IMR-90 (cell line): ENCODE data around the gene SNTG2. TPM values are rescaled to one million over a fixed set of nuclear protein-coding genes. Genes with fewer than 3 reads are reported as not detected.
A peak's percentile ranks its signal among the peaks of the same experiment; 100 is the strongest.

ENCODE experiments used
- ATAC-seq: fragments of 200-7000 bp; cut with Tn5 transposase; 2 replicates; pipeline ENCODE4 v1.9.1; 2020; ENCODE audit warnings: low read depth, mild to moderate bottlenecking, moderate library complexity
- BruUV-seq: library from RNA; stranded (reverse); fragments of 400-500 nt; replicated peaks from 2 replicates; lab custom pipeline; 2021; lab: Mats Ljungman, UMichigan
- CTCF ChIA-PET: fragments of 300-600 bp; formaldehyde crosslinking; extraction: SDS; loops from one replicate; lab custom pipeline; 2021; ENCODE audit warnings: antibody characterized with exemption; lab: Yijun Ruan, JAX
- POLR2A ChIA-PET: fragments of 300-600 bp; sonication (Branson Sonifier 250); formaldehyde crosslinking; loops from one replicate; lab custom pipeline; 2022; ENCODE audit warnings: antibody characterized with exemption; ENCODE audit not compliant: unreplicated experiment; lab: Charles Lee
- DNase-seq: peaks from one replicate; pipeline ENCODE4 v3.0.0; 2013
- H2AFZ ChIP-seq: replicated peaks from 2 replicates; pipeline ENCODE3; 2013; ENCODE audit warnings: low read length, mild to moderate bottlenecking; ENCODE audit not compliant: poor library complexity
- H2AK5ac ChIP-seq: 2 replicates; pipeline ENCODE4 v1.6.1; 2013; ENCODE audit warnings: low read depth, low read length, inconsistent platforms
- H2AK9ac ChIP-seq: replicated peaks from 2 replicates; pipeline ENCODE3; 2013; ENCODE audit warnings: mild to moderate bottlenecking, low read depth, low read length, moderate library complexity; ENCODE audit not compliant: poor library complexity
- H2BK120ac ChIP-seq: 2 replicates; pipeline ENCODE4 v1.6.1; 2013; ENCODE audit warnings: low read depth, low read length, inconsistent platforms
- H2BK15ac ChIP-seq: 3 replicates; pipeline ENCODE4 v1.6.1; 2013; ENCODE audit warnings: low read depth, low read length, inconsistent platforms
- H2BK20ac ChIP-seq: 2 replicates; pipeline ENCODE4 v1.6.1; 2013; ENCODE audit warnings: low read depth, mild to moderate bottlenecking, inconsistent platforms, low read length, moderate library complexity
- H2BK5ac ChIP-seq: 2 replicates; pipeline ENCODE4 v1.6.1; 2013; ENCODE audit warnings: mild to moderate bottlenecking, low read depth, low read length, inconsistent platforms; ENCODE audit not compliant: poor library complexity, severe bottlenecking
- H3K14ac ChIP-seq: replicated peaks from 2 replicates; pipeline ENCODE4 v1.6.1; 2013; ENCODE audit warnings: low read depth, low read length, inconsistent platforms
- H3K18ac ChIP-seq: 2 replicates; pipeline ENCODE4 v1.6.1; 2013; ENCODE audit warnings: low read depth, low read length, control low read depth
- H3K23ac ChIP-seq: 2 replicates; pipeline ENCODE4 v1.6.1; 2013; ENCODE audit warnings: low read depth, low read length, inconsistent platforms
- H3K27ac ChIP-seq: 2 replicates; pipeline ENCODE4 v1.5.1; 2013; ENCODE audit warnings: mild to moderate bottlenecking, control low read depth, low read length; ENCODE audit not compliant: insufficient read depth
- H3K27me3 ChIP-seq: 2 replicates; pipeline ENCODE4 v1.6.1; 2013; ENCODE audit warnings: low read length; ENCODE audit not compliant: control insufficient read depth, insufficient read depth
- H3K36me3 ChIP-seq: 2 replicates; pipeline ENCODE4 v1.6.1; 2013; ENCODE audit warnings: low read length, mixed read lengths; ENCODE audit not compliant: control insufficient read depth, insufficient read depth
- H3K4ac ChIP-seq: 2 replicates; pipeline ENCODE4 v1.6.1; 2013; ENCODE audit warnings: low read depth, low read length, inconsistent platforms
- H3K4me1 ChIP-seq: 2 replicates; pipeline ENCODE4 v1.6.1; 2013; ENCODE audit warnings: low read length, mixed read lengths; ENCODE audit not compliant: control insufficient read depth, insufficient read depth
- H3K4me2 ChIP-seq: 2 replicates; pipeline ENCODE4 v1.6.1; 2013; ENCODE audit warnings: low read depth, mild to moderate bottlenecking, control low read depth, low read length, moderate library complexity
- H3K4me3 ChIP-seq: 2 replicates; pipeline ENCODE4 v1.5.1; 2013; ENCODE audit warnings: low read depth, mild to moderate bottlenecking, control low read depth, low read length, moderate library complexity; ENCODE audit not compliant: insufficient read depth
- H3K56ac ChIP-seq: 2 replicates; pipeline ENCODE4 v1.6.1; 2013; ENCODE audit warnings: low read length, inconsistent platforms; ENCODE audit not compliant: insufficient read depth; ENCODE audit errors: extremely low read depth
- H3K79me1 ChIP-seq, 2 experiments: 2 replicates each; pipeline ENCODE4 v1.6.1; 2013; ENCODE audit warnings: low read length in 2 of 2, inconsistent platforms in 1 of 2, low read depth in 1 of 2
- H3K9ac ChIP-seq: 2 replicates; pipeline ENCODE4 v1.6.1; 2013; ENCODE audit warnings: low read depth, low read length, control low read depth
- H3K9me1 ChIP-seq: 2 replicates; pipeline ENCODE4 v1.6.1; 2013; ENCODE audit warnings: low read length, inconsistent platforms; ENCODE audit not compliant: insufficient read depth
- H3K9me3 ChIP-seq: 2 replicates; pipeline ENCODE4 v1.6.1; 2013; ENCODE audit warnings: low read length; ENCODE audit not compliant: control insufficient read depth, insufficient read depth
- H4K20me1 ChIP-seq: 2 replicates; pipeline ENCODE4 v1.6.1; 2013; ENCODE audit warnings: low read length, inconsistent platforms; ENCODE audit not compliant: insufficient read depth
- H4K5ac ChIP-seq: 2 replicates; pipeline ENCODE4 v1.6.1; 2013; ENCODE audit warnings: mild to moderate bottlenecking, low read depth, low read length, control low read depth
- H4K8ac ChIP-seq, 2 experiments: 2 replicates each; pipeline ENCODE4 v1.6.1; 2013; ENCODE audit warnings: low read depth in 2 of 2, low read length in 2 of 2, control low read depth in 1 of 2, inconsistent platforms in 1 of 2
- H4K91ac ChIP-seq: 2 replicates; pipeline ENCODE4 v1.6.1; 2013; ENCODE audit warnings: low read depth, low read length, inconsistent platforms; ENCODE audit not compliant: insufficient read depth
- BHLHE40 ChIP-seq: fragments of 150-350 bp; IDR thresholded peaks from 2 replicates; pipeline ENCODE4 v1.6.1; 2016; ENCODE audit warnings: mild to moderate bottlenecking, low read depth, low read length
- CHD1 ChIP-seq: IDR thresholded peaks from 2 replicates; pipeline ENCODE4 v1.6.1; 2012; ENCODE audit warnings: low read depth, low read length, improper control_type of control experiment
- ELK1 ChIP-seq: fragments of 150-350 bp; IDR thresholded peaks from 2 replicates; pipeline ENCODE4 v1.6.1; 2016; ENCODE audit warnings: low read depth, mild to moderate bottlenecking, low read length, moderate library complexity, borderline replicate concordance
- MAFK ChIP-seq: IDR thresholded peaks from 2 replicates; pipeline ENCODE4 v1.6.1; 2012; ENCODE audit warnings: low read depth, low read length, improper control_type of control experiment
- MAZ ChIP-seq: IDR thresholded peaks from 2 replicates; pipeline ENCODE4 v1.6.1; 2012; ENCODE audit warnings: low read depth, mild to moderate bottlenecking, low read length, improper control_type of control experiment, moderate library complexity, borderline replicate concordance
- RAD21 ChIP-seq: IDR thresholded peaks from 2 replicates; pipeline ENCODE4 v1.6.1; 2012; ENCODE audit warnings: low read length, improper control_type of control experiment
- RFX5 ChIP-seq: IDR thresholded peaks from 2 replicates; pipeline ENCODE4 v1.8.0; 2012; ENCODE audit warnings: low read depth, mild to moderate bottlenecking, low read length, moderate library complexity
- SMC3 ChIP-seq: fragments of 150-350 bp; IDR thresholded peaks from 2 replicates; pipeline ENCODE4 v1.6.1; 2016; ENCODE audit warnings: low read depth, mild to moderate bottlenecking, antibody characterized with exemption, low read length, moderate library complexity
- WGBS, 2 experiments: methylation state at CpG; one replicate each; pipeline versions ENCODE4 v1.1.5 to v1.1.7; 2013; ENCODE audit warnings: missing lambda C conversion rate in 2 of 2; ENCODE audit not compliant: insufficient read length in 1 of 2; ENCODE audit errors: extremely low coverage in 2 of 2; 5-methylcytosine and 5-hydroxymethylcytosine counted together
- dilution Hi-C: fragments of 300-500 bp; cut with HindIII; formaldehyde crosslinking; loops from one replicate; pipeline ENCODE4 v1.14.3; 2018; ENCODE audit warnings: low sequenced_read_pairs; ENCODE audit not compliant: unreplicated experiment
- in situ Hi-C: fragments of 300-500 bp; cut with MboI; formaldehyde crosslinking; loops from 3 replicates; pipeline ENCODE4 v1.14.3; 2019; ENCODE audit warnings: low sequenced_read_pairs, inconsistent platforms, mixed read lengths
- intact Hi-C: fragments of 100-400 bp; cut with micrococcal nuclease; formaldehyde crosslinking; loops from 2 replicates; pipeline ENCODE4 v1.10.0; 2022
- polyA plus RNA-seq, 3 experiments: library from polyadenylated mRNA; depleted of rRNA; stranded (reverse); fragments of >200 nt; gene quantifications; 2 replicates each; pipeline ENCODE4 v1.2.3, GENCODE V29; 2012; ENCODE audit warnings: low replicate concordance in 1 of 3
- total RNA-seq: library from RNA; depleted of rRNA; stranded (reverse); fragments of >200 nt; gene quantifications from 2 replicates; pipeline ENCODE4 v1.2.3, GENCODE V29; 2012

SNTG2 gene
- total and polyA plus RNA-seq, 2 of the 4 experiments (the other 2 are of a cell fraction): under 0.01 to 0.17 TPM

- no peak overlapping the region for H2AK5ac ChIP-seq
- DNase-seq (no peak), ATAC-seq (no peak)
- H4K91ac ChIP-seq: no peak overlapping the region
- no peak overlapping the region for H3K9ac ChIP-seq
- peaks cover 9% of the 10 kb centered on the region; the same call in 1 of the 2 replicates for H3K9me3 ChIP-seq
- H2AK9ac ChIP-seq: peak overlapping the region; percentile 72
- in situ Hi-C loops: loop anchor here (25.0 kb wide), 1 partner anchor 894 kb away; no protein-coding TSS in a partner anchor
- no peak overlapping the region for H4K8ac ChIP-seq
- no peak overlapping the region for H3K4me2 ChIP-seq
- CTCF ChIA-PET: no interaction called here
- no peak overlapping the region for H4K5ac ChIP-seq
- H3K56ac ChIP-seq: no peak overlapping the region
- no peaks in the 10 kb centered on the region for H3K27me3 ChIP-seq
- no peak overlapping the region for H2BK20ac ChIP-seq
- H3K4ac ChIP-seq: no peak overlapping the region
- no peak overlapping the region for H2BK15ac ChIP-seq
- dilution Hi-C loops: no loop called here
- no peak overlapping the region for H3K4me3 ChIP-seq
- no peaks in the 10 kb centered on the region for H3K9me1 ChIP-seq
- H3K14ac ChIP-seq: no peak overlapping the region
- 100% methylated on average over 1 of the region's 10 CpGs; no CpG with 5 or more reads in 1 of the 2 experiments for WGBS, 2 experiments
- no peak overlapping the region for H3K18ac ChIP-seq
- no peak overlapping the region for H2BK5ac ChIP-seq
- no TSS peak for BruUV-seq
- H3K79me1 ChIP-seq: no peaks in the 10 kb centered on the region
- no peaks in the 10 kb centered on the region for H3K36me3 ChIP-seq
- H2BK120ac ChIP-seq: no peak overlapping the region
- POLR2A ChIA-PET: no interaction called here
- no peak overlapping the region for H3K23ac ChIP-seq
- no peaks in the 10 kb centered on the region for H3K4me1 ChIP-seq
- TF ChIP-seq RAD21 (no peak), CHD1 (no peak), ELK1 (no peak), MAFK (no peak), RFX5 (no peak), SMC3 (no peak), BHLHE40 (no peak), MAZ (no peak)
- no peak overlapping the region for H3K27ac ChIP-seq
- no peaks in the 10 kb centered on the region for H4K20me1 ChIP-seq
- intact Hi-C loops: no loop called here
- H2AFZ ChIP-seq: no peak overlapping the region
Observed at GRCh38 chr2:942775-943460, 7.7 kb upstream of the SNTG2 start.
